ENCODE results near the gene ASPN.
"Not testable (repeated sequence)": the region's sequence is repeated elsewhere in the genome, so short reads cannot be mapped to it uniquely, and the experiment has no call there.

The ASPN gene

DNA sequence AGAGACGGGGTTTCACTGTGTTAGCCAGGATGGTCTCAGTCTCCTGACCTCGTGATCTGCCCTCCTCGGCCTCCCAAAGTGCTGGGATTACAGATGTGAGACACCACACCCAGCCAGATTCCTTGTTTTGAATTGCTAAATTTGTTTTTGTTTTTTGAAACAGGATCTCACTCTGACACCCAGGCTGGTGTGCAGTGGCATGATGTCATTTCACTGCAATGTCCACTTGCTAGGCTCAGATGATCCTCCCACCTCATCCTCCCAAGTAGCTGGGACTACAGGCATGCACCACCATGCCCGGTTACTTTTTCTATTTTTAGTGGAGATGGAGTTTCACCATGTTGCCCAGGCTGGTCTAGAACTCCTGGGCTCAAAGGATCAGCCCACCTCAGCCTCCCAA lies 71.1 kb downstream of the ASPN start:
- not testable (repeated sequence) for DNase-seq (ENCODE audit: low read depth)

GRCh38 chr9:92408747-92409478 lies 73.4 kb downstream of the ASPN start:
- no peak for DNase-seq (ENCODE audit: low read depth)

DNA sequence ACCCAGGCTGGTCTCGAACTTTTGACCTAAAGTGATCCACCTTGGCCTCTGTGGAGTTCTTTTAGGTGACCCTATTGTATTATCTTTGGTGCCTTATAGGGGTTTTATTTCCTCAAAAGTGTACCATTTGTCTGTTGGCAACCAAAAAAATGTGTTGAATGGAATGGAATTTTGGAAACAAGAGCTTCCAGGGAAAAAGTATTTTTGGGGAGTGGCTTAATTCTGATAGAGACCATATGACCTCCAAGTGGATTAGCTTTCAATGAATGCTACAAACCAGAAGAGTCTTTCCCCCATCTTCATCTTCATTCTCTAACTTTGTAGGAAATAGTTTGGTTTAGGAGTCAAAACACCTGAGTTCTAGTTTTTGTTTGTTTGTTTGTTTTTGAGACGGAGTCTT lies 74.5 kb downstream of the ASPN start:
- no peak for DNase-seq (ENCODE audit: low read depth)

GRCh38 chr9:92406477-92406876 lies 75.8 kb downstream of the ASPN start:
- no peak for DNase-seq (ENCODE audit: low read depth)

Data from ELR (cell line).